Adrenal gland (tissue), 5 donors: ENCODE data around the gene NINL.

Experiments used
- CTCF ChIP-seq, 6 experiments: fragments of 450-650 bp in 4 of 6; fragments of 200-600 bp in 2 of 6; sonication (generic) in 1 of 6; IDR thresholded peaks; 1 replicate in 5 of 6; 2 replicates in 1 of 6; pipeline versions ENCODE4 v1.5.1 to v1.8.0; 2016 to 2021; ENCODE audit warnings: antibody characterized with exemption in 6 of 6, mild to moderate bottlenecking in 2 of 6, moderate library complexity in 1 of 6
- POLR2A ChIP-seq, 2 donors: fragments of 450-650 bp; IDR thresholded peaks; one replicate each; pipeline ENCODE4 v1.6.1; 2017; ENCODE audit warnings: antibody characterized with exemption in 2 of 2, mild to moderate bottlenecking in 2 of 2, moderate library complexity in 1 of 2
- donor health status: DM: no; HTN: no; CAD: no.

- no peak for TF ChIP-seq CTCF (IDR thresholded peaks at IDR 0.05)
- no peak for TF ChIP-seq POLR2A (IDR thresholded peaks at IDR 0.05)
Measured at GRCh38 chr20:25573288-25574251, 11.8 kb downstream of the NINL start.
